Panc1 (cell line): ENCODE measurements around the gene TAAR9. TPM values are rescaled to one million over a fixed set of nuclear protein-coding genes. Genes with fewer than 3 reads are reported as not detected.

ENCODE experiments used
- ATAC-seq: fragments of 200-7000 bp; cut with Tn5 transposase; 2 replicates; pipeline ENCODE4 v1.9.1; 2020; ENCODE audit warnings: mild to moderate bottlenecking, moderate library complexity
- BruUV-seq: library from RNA; stranded (reverse); fragments of 400-500 nt; replicated peaks from 2 replicates; lab custom pipeline; 2021; lab: Mats Ljungman, UMichigan
- CTCF ChIA-PET: fragments of 300-600 bp; sonication (Branson Sonifier 250); formaldehyde crosslinking; loops from one replicate; lab custom pipeline; 2022; ENCODE audit warnings: antibody characterized with exemption; lab: Charles Lee
- POLR2A ChIA-PET: fragments of 300-600 bp; sonication (Branson Sonifier 250); formaldehyde crosslinking; loops from one replicate; lab custom pipeline; 2022; ENCODE audit warnings: antibody characterized with exemption; lab: Charles Lee
- DNase-seq: peaks from one replicate; pipeline ENCODE4 v3.0.0-alpha.2; 2010; ENCODE audit warnings: low read depth, low spot score
- H3K27ac ChIP-seq: 2 replicates; pipeline ENCODE4 v1.5.1; 2011; ENCODE audit warnings: mild to moderate bottlenecking, low read length, inconsistent platforms
- H3K27me3 ChIP-seq: fragments of 200-500 bp; sonication (Bioruptor generic); 2 replicates; pipeline ENCODE4 v1.6.0; 2014; ENCODE audit warnings: low read length, inconsistent platforms; ENCODE audit not compliant: control insufficient read depth, insufficient read depth
- H3K36me3 ChIP-seq: fragments of 200-500 bp; sonication (Bioruptor generic); 2 replicates; pipeline ENCODE4 v1.5.1; 2014; ENCODE audit warnings: inconsistent platforms, mild to moderate bottlenecking, low read length, moderate library complexity; ENCODE audit not compliant: control insufficient read depth, insufficient read depth
- H3K4me1 ChIP-seq: 2 replicates; pipeline ENCODE4 v1.5.1; 2011; ENCODE audit warnings: inconsistent platforms, mild to moderate bottlenecking, low read length, moderate library complexity; ENCODE audit not compliant: control insufficient read depth, insufficient read depth
- H3K4me3 ChIP-seq, 2 experiments: 2 replicates each; pipeline ENCODE4 v1.5.1; 2011 to 2012; ENCODE audit warnings: low read depth in 2 of 2, low read length in 2 of 2, mild to moderate bottlenecking in 2 of 2, inconsistent platforms in 1 of 2, moderate library complexity in 1 of 2
- H3K9me3 ChIP-seq: fragments of 200-500 bp; sonication (Bioruptor generic); 2 replicates; pipeline ENCODE4 v1.5.1; 2014; ENCODE audit warnings: low read depth, mild to moderate bottlenecking, inconsistent platforms, low read length, moderate library complexity; ENCODE audit not compliant: control insufficient read depth, insufficient read depth
- POLR2AphosphoS5 ChIP-seq: IDR thresholded peaks from 2 replicates; pipeline ENCODE4 v1.6.1; 2012; ENCODE audit warnings: mild to moderate bottlenecking, low read depth, low read length, moderate library complexity
- SIN3A ChIP-seq: IDR thresholded peaks from 2 replicates; pipeline ENCODE4 v1.6.1; 2012; ENCODE audit warnings: low read depth, mild to moderate bottlenecking, low read length, moderate library complexity, borderline replicate concordance; ENCODE audit not compliant: insufficient read depth
- TCF7L2 ChIP-seq: IDR thresholded peaks from 2 replicates; pipeline ENCODE4 v1.6.1; 2011; ENCODE audit warnings: mild to moderate bottlenecking, low read depth, low read length, inconsistent platforms
- in situ Hi-C: cut with HindIII; loops from 2 replicates; pipeline ENCODE4 v1.10.0; 2016; ENCODE audit warnings: low sequenced_read_pairs, low pct_unique_long_range_greater_than_20kb
- intact Hi-C: fragments of 100-400 bp; cut with micrococcal nuclease; formaldehyde crosslinking; loops from one replicate; pipeline ENCODE4 v1.10.0; 2022; ENCODE audit not compliant: unreplicated experiment
- total RNA-seq: library from RNA; stranded (reverse); gene quantifications from one replicate; pipeline ENCODE4 v1.2.1, GENCODE V29; 2021; ENCODE audit not compliant: unreplicated experiment
- TF ChIP-seq, protein P1 (sequence below), 2 experiments: IDR thresholded peaks; 2 replicates each; pipeline ENCODE4 v1.6.1; 2011 to 2012; ENCODE audit warnings: low read depth in 2 of 2, control low read depth in 1 of 2, low read length in 1 of 2, mild to moderate bottlenecking in 1 of 2, moderate library complexity in 1 of 2; ENCODE audit not compliant: insufficient read depth in 1 of 2
- TF ChIP-seq, protein P2 (sequence below): fragments of 450-650 bp; IDR thresholded peaks from 2 replicates; pipeline ENCODE4 v1.5.1; 2017; ENCODE audit warnings: mild to moderate bottlenecking

TAAR9 gene
- total RNA-seq, 1 experiment from 2014 or later: not detected

DNA sequence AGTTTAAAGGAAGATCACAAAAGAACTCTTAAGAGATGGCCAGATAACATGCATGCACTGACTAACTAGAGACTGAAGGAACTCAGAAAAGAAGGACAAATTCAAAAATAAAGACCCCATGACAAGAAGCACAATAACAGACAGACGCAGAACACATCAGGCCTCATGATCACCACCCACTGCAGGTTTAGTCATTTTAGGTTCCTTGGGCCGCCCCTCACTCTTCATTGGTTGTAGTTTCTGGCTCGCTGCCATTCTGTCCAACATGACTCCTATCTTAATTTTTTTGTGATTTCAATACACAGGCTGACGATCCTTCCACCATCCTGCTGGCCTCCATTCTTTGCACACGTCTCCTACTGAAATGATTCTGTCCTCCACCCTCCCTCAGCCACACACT, 46.8 kb upstream of the TAAR9 start:
- DNase-seq (no peak), ATAC-seq (no peak)
- Histone ChIP-seq H3K4me1 (no peaks in the 10 kb centered on the region), H3K9me3 (no peaks in the 10 kb centered on the region), H3K4me3 (no peak overlapping the region), H3K27ac (no peak overlapping the region), H3K27me3 (no peaks in the 10 kb centered on the region), H3K36me3 (no peaks in the 10 kb centered on the region)
- POLR2A ChIA-PET: no interaction called here
- in situ Hi-C loops (no loop called here), intact Hi-C loops (no loop called here)
- CTCF ChIA-PET: no interaction called here
- BruUV-seq: no TSS peak
- TF ChIP-seq, protein P1, sequence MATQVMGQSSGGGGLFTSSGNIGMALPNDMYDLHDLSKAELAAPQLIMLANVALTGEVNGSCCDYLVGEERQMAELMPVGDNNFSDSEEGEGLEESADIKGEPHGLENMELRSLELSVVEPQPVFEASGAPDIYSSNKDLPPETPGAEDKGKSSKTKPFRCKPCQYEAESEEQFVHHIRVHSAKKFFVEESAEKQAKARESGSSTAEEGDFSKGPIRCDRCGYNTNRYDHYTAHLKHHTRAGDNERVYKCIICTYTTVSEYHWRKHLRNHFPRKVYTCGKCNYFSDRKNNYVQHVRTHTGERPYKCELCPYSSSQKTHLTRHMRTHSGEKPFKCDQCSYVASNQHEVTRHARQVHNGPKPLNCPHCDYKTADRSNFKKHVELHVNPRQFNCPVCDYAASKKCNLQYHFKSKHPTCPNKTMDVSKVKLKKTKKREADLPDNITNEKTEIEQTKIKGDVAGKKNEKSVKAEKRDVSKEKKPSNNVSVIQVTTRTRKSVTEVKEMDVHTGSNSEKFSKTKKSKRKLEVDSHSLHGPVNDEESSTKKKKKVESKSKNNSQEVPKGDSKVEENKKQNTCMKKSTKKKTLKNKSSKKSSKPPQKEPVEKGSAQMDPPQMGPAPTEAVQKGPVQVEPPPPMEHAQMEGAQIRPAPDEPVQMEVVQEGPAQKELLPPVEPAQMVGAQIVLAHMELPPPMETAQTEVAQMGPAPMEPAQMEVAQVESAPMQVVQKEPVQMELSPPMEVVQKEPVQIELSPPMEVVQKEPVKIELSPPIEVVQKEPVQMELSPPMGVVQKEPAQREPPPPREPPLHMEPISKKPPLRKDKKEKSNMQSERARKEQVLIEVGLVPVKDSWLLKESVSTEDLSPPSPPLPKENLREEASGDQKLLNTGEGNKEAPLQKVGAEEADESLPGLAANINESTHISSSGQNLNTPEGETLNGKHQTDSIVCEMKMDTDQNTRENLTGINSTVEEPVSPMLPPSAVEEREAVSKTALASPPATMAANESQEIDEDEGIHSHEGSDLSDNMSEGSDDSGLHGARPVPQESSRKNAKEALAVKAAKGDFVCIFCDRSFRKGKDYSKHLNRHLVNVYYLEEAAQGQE (IDR thresholded peaks at IDR 0.05; ENCODE audit: insufficient read depth in 1 of 2, low read depth in 2 of 2, low read length in 1 of 2): no peak
- no peak for TF ChIP-seq SIN3A
- TF ChIP-seq TCF7L2: no peak
- TF ChIP-seq POLR2AphosphoS5: no peak
- TF ChIP-seq, protein P2, sequence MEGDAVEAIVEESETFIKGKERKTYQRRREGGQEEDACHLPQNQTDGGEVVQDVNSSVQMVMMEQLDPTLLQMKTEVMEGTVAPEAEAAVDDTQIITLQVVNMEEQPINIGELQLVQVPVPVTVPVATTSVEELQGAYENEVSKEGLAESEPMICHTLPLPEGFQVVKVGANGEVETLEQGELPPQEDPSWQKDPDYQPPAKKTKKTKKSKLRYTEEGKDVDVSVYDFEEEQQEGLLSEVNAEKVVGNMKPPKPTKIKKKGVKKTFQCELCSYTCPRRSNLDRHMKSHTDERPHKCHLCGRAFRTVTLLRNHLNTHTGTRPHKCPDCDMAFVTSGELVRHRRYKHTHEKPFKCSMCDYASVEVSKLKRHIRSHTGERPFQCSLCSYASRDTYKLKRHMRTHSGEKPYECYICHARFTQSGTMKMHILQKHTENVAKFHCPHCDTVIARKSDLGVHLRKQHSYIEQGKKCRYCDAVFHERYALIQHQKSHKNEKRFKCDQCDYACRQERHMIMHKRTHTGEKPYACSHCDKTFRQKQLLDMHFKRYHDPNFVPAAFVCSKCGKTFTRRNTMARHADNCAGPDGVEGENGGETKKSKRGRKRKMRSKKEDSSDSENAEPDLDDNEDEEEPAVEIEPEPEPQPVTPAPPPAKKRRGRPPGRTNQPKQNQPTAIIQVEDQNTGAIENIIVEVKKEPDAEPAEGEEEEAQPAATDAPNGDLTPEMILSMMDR: no peak

DNA sequence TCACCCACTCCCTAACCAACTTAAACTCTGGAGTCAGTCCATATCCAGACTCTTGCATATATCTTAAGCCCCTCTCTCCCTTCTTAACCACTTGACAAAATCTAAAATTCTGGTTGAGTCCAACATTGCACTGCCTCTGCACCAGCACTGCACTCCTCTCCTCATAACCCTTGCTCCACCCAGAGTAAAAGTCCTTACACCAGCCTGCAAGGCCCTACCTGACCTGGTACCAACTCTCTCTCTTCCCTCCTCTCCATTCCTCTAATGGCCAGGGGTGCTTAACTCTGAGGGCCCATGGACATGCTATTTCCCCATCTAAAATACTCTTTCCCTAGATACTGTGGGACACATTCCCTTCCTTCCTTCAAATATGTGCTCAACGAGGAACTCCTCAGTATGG, 46.2 kb upstream of the TAAR9 start:
- TF ChIP-seq SIN3A (no peak), TCF7L2 (no peak), POLR2AphosphoS5 (no peak)
- TF ChIP-seq, protein P1 (IDR thresholded peaks at IDR 0.05; ENCODE audit: insufficient read depth in 1 of 2, low read depth in 2 of 2, low read length in 1 of 2): no peak
- TF ChIP-seq, protein P2: no peak
- no peak overlapping the region for H3K4me3 ChIP-seq
- H3K27ac ChIP-seq: no peak overlapping the region
- ChIA-PET CTCF (no interaction called here), POLR2A (no interaction called here)
- no TSS peak for BruUV-seq
- ATAC-seq (no peak), DNase-seq (no peak)
- in situ Hi-C loops: no loop called here
- H3K36me3 ChIP-seq: no peaks in the 10 kb centered on the region; the same call in 1 of the 2 replicates
- no peaks in the 10 kb centered on the region for H3K9me3 ChIP-seq
- H3K4me1 ChIP-seq: no peaks in the 10 kb centered on the region
- intact Hi-C loops: no loop called here
- H3K27me3 ChIP-seq: no peaks in the 10 kb centered on the region
